ENCODE measurements around the gene MT2A. TPM values are rescaled to one million over a fixed set of nuclear protein-coding genes. Genes with fewer than 3 reads are reported as not detected.

Gene MT2A
- total RNA-seq, 4 donors from 2014 or later = 301 to 1,668 (median 935) TPM

- DNase-seq (ENCODE audit: low spot score) = no peak
- ATAC-seq (ENCODE audit: low FRiP score) = no peak
- TF ChIP-seq CTCF (IDR thresholded peaks at IDR 0.05) = no peak
Observed at GRCh38 chr16:56645311-56645710, 36.9 kb downstream of the MT2A start.

DNA sequence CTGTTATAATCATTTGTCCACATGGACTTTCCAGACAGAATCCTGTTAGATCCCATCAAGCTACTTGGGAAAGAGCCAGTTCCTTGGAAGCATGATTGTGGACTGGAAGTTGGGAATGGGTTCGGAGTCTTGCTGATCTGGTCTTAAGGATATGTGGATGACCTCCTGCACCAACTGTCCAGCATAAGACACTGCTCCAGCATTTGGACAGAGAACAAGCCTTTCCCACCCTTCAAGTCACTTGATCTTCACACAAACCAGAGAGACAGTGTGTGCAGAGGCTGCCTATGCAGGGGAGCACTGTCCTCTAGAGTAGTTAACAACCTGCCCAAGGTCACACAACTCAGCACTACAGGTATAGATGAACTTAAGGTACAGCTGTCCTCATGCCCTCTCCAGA is 37.5 kb downstream of the MT2A start:
- ATAC-seq (ENCODE audit: low FRiP score) (no peak), DNase-seq (ENCODE audit: low spot score) (no peak)
- no peak for TF ChIP-seq CTCF (IDR thresholded peaks at IDR 0.05)

DNA sequence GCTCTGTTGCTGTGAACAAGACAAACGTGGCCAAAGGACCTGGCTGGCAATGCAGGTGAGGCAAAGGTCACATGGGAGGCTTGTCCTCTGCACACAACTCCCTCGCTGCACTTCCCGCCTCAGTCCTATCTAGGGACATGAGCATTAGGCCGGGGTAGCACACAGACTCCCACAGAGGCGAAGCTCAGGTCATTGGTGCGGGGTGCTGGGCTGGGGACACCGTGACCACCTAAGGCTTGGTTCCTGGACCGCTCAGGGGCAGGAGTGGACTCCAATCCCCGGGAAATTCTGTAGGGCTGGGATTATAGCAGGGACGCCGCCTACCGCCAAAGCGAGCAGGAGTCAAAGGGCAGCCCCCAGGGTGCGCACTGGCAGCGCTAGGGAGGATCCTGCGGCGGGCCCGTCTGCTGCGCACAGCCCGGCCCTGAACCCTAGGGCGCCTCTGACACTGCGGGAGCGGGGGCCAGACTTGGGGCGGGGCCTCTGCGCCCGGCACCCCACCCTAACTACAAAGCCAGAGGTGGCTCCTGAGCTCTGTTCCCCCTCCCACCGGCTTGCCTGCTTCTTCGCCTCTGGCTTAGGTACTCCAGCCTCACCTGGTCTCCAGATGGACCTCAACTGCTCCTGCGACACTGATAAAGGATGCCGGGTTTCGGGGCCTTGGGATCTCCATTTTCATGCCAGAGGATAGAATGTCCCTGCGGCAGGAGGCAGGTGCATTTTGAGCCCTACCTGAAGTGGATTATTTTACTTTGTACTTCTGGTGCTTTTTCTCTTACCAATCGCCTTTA is 39.5 kb downstream of the MT2A start:
- no peak for TF ChIP-seq CTCF (IDR thresholded peaks at IDR 0.05)
- ATAC-seq (ENCODE audit: low FRiP score) (no peak), DNase-seq (ENCODE audit: low spot score) (no peak)

GRCh38 chr16:56649271-56649670 is 40.9 kb downstream of the MT2A start:
- no peak for DNase-seq (ENCODE audit: low spot score)
- no peak for TF ChIP-seq CTCF (IDR thresholded peaks at IDR 0.05)
- no peak for ATAC-seq (ENCODE audit: low FRiP score)

DNA sequence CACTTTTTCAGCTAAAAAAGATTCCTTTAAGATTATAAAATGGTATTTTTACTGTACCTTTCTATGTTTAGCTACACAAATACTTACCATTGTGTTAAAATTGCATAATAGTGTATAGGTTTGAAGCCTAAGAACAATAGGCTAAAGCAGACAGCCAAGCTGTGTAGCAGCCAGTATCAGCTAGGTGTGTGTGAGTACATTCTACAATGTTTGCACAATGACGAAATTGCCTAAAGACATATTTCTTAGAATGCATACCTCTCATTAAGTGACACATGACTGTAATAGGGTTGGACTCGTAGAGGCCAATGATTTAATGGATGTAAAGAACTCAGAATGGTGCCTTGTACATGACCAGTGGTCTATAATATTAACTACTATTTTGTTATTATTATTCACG is 41.4 kb downstream of the MT2A start:
- DNase-seq (ENCODE audit: low spot score) (no peak), ATAC-seq (ENCODE audit: low FRiP score) (no peak)
- no peak for TF ChIP-seq CTCF (IDR thresholded peaks at IDR 0.05)

- no peak for ATAC-seq (ENCODE audit: low FRiP score)
Observed at GRCh38 chr16:56651586-56651985, 43.2 kb downstream of the MT2A start, which contains the start of gene MT1B. TSS of gene MT1B (plus strand) at chr16:56651886. CDS start at chr16:56651954, 68 bp downstream.

More at GRCh38 chr16:56651586-56651985, 43.2 kb downstream of the MT2A start, which contains the start of gene MT1B:
- no peak for TF ChIP-seq CTCF (IDR thresholded peaks at IDR 0.05)
- DNase-seq (ENCODE audit: low spot score) = no peak
